ENCODE data around the gene RNF224.

DNA sequence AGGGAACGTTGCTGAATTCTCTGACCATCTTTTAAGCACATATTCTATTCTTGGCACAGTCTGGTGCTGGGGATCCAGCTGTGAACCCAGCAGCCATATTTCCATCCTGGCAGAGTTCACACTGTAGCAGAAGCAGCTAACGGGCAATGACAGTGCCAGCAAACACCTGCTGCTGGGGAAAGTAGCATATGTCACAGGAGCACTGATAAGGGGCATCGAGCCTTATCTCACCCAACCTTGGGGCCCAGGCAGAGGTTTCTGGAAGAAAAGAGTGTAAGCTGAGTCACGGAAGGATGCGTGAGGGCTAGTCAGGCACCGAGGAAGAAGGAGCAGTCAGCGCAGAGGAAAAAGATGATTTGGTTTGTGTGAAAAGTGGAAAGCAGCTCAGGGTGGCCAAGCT lies 20.7 kb upstream of the RNF224 start:
- TF ChIP-seq, protein P1, sequence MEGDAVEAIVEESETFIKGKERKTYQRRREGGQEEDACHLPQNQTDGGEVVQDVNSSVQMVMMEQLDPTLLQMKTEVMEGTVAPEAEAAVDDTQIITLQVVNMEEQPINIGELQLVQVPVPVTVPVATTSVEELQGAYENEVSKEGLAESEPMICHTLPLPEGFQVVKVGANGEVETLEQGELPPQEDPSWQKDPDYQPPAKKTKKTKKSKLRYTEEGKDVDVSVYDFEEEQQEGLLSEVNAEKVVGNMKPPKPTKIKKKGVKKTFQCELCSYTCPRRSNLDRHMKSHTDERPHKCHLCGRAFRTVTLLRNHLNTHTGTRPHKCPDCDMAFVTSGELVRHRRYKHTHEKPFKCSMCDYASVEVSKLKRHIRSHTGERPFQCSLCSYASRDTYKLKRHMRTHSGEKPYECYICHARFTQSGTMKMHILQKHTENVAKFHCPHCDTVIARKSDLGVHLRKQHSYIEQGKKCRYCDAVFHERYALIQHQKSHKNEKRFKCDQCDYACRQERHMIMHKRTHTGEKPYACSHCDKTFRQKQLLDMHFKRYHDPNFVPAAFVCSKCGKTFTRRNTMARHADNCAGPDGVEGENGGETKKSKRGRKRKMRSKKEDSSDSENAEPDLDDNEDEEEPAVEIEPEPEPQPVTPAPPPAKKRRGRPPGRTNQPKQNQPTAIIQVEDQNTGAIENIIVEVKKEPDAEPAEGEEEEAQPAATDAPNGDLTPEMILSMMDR (conservative IDR thresholded peaks at IDR 0.05; ENCODE audit: low read depth in 2 of 2) = no peak
- TF ChIP-seq, protein P2, sequence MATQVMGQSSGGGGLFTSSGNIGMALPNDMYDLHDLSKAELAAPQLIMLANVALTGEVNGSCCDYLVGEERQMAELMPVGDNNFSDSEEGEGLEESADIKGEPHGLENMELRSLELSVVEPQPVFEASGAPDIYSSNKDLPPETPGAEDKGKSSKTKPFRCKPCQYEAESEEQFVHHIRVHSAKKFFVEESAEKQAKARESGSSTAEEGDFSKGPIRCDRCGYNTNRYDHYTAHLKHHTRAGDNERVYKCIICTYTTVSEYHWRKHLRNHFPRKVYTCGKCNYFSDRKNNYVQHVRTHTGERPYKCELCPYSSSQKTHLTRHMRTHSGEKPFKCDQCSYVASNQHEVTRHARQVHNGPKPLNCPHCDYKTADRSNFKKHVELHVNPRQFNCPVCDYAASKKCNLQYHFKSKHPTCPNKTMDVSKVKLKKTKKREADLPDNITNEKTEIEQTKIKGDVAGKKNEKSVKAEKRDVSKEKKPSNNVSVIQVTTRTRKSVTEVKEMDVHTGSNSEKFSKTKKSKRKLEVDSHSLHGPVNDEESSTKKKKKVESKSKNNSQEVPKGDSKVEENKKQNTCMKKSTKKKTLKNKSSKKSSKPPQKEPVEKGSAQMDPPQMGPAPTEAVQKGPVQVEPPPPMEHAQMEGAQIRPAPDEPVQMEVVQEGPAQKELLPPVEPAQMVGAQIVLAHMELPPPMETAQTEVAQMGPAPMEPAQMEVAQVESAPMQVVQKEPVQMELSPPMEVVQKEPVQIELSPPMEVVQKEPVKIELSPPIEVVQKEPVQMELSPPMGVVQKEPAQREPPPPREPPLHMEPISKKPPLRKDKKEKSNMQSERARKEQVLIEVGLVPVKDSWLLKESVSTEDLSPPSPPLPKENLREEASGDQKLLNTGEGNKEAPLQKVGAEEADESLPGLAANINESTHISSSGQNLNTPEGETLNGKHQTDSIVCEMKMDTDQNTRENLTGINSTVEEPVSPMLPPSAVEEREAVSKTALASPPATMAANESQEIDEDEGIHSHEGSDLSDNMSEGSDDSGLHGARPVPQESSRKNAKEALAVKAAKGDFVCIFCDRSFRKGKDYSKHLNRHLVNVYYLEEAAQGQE (IDR thresholded peaks at IDR 0.05; ENCODE audit: unreplicated experiment) = no peak
- no peak for TF ChIP-seq POLR2AphosphoS5 (IDR thresholded peaks at IDR 0.05; ENCODE audit: low read depth)
- TF ChIP-seq EZH2 (IDR thresholded peaks at IDR 0.05; ENCODE audit: low read depth, unreplicated experiment) = no peak
- TF ChIP-seq, protein P3, sequence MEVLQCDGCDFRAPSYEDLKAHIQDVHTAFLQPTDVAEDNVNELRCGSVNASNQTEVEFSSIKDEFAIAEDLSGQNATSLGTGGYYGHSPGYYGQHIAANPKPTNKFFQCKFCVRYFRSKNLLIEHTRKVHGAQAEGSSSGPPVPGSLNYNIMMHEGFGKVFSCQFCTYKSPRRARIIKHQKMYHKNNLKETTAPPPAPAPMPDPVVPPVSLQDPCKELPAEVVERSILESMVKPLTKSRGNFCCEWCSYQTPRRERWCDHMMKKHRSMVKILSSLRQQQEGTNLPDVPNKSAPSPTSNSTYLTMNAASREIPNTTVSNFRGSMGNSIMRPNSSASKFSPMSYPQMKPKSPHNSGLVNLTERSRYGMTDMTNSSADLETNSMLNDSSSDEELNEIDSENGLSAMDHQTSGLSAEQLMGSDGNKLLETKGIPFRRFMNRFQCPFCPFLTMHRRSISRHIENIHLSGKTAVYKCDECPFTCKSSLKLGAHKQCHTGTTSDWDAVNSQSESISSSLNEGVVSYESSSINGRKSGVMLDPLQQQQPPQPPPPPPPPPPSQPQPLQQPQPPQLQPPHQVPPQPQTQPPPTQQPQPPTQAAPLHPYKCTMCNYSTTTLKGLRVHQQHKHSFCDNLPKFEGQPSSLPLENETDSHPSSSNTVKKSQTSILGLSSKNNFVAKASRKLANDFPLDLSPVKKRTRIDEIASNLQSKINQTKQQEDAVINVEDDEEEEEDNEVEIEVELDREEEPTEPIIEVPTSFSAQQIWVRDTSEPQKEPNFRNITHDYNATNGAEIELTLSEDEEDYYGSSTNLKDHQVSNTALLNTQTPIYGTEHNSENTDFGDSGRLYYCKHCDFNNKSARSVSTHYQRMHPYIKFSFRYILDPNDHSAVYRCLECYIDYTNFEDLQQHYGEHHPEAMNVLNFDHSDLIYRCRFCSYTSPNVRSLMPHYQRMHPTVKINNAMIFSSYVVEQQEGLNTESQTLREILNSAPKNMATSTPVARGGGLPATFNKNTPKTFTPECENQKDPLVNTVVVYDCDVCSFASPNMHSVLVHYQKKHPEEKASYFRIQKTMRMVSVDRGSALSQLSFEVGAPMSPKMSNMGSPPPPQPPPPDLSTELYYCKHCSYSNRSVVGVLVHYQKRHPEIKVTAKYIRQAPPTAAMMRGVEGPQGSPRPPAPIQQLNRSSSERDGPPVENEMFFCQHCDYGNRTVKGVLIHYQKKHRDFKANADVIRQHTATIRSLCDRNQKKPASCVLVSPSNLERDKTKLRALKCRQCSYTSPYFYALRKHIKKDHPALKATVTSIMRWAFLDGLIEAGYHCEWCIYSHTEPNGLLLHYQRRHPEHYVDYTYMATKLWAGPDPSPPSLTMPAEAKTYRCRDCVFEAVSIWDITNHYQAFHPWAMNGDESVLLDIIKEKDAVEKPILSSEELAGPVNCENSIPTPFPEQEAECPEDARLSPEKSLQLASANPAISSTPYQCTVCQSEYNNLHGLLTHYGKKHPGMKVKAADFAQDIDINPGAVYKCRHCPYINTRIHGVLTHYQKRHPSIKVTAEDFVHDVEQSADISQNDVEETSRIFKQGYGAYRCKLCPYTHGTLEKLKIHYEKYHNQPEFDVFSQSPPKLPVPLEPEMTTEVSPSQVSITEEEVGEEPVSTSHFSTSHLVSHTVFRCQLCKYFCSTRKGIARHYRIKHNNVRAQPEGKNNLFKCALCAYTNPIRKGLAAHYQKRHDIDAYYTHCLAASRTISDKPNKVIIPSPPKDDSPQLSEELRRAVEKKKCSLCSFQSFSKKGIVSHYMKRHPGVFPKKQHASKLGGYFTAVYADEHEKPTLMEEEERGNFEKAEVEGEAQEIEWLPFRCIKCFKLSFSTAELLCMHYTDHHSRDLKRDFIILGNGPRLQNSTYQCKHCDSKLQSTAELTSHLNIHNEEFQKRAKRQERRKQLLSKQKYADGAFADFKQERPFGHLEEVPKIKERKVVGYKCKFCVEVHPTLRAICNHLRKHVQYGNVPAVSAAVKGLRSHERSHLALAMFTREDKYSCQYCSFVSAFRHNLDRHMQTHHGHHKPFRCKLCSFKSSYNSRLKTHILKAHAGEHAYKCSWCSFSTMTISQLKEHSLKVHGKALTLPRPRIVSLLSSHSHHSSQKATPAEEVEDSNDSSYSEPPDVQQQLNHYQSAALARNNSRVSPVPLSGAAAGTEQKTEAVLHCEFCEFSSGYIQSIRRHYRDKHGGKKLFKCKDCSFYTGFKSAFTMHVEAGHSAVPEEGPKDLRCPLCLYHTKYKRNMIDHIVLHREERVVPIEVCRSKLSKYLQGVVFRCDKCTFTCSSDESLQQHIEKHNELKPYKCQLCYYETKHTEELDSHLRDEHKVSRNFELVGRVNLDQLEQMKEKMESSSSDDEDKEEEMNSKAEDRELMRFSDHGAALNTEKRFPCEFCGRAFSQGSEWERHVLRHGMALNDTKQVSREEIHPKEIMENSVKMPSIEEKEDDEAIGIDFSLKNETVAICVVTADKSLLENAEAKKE (CRISPR knock-in tag; IDR thresholded peaks at IDR 0.05) = no peak
- TF ChIP-seq EZH2phosphoT487 (IDR thresholded peaks at IDR 0.05; ENCODE audit: unreplicated experiment) = no peak
- TF ChIP-seq JUNB (IDR thresholded peaks at IDR 0.05; ENCODE audit: unreplicated experiment) = no peak
- no peak for TF ChIP-seq CREB1 (CRISPR knock-in tag; IDR thresholded peaks at IDR 0.05; ENCODE audit: low read depth)
- TF ChIP-seq STAT1 (IDR thresholded peaks at IDR 0.05; ENCODE audit: unreplicated experiment) = no peak
- TF ChIP-seq ZNF114 (CRISPR knock-in tag; IDR thresholded peaks at IDR 0.05) = no peak
- TF ChIP-seq, protein P4, sequence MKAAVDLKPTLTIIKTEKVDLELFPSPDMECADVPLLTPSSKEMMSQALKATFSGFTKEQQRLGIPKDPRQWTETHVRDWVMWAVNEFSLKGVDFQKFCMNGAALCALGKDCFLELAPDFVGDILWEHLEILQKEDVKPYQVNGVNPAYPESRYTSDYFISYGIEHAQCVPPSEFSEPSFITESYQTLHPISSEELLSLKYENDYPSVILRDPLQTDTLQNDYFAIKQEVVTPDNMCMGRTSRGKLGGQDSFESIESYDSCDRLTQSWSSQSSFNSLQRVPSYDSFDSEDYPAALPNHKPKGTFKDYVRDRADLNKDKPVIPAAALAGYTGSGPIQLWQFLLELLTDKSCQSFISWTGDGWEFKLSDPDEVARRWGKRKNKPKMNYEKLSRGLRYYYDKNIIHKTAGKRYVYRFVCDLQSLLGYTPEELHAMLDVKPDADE (IDR thresholded peaks at IDR 0.05) = no peak
